Keratinocyte (primary cell): ENCODE results near the gene GALNT6. TPM values are rescaled to one million over a fixed set of nuclear protein-coding genes. Genes with fewer than 3 reads are reported as not detected.

ENCODE experiments used
- DNase-seq: peaks from one replicate; pipeline ENCODE4 v3.0.0-alpha.2; 2011; ENCODE audit warnings: low read depth, missing footprints, low spot score
- FAIRE-seq: peaks from 2 replicates; lab custom pipeline; 2011; peaks lifted over from hg19 to GRCh38; lab: Jason Lieb, UNC
- H2AFZ ChIP-seq: 2 replicates; pipeline ENCODE4 v1.6.0; 2012; ENCODE audit warnings: low read length, control low read depth, inconsistent platforms; ENCODE audit not compliant: control insufficient read depth
- H3K27ac ChIP-seq: 2 replicates; pipeline ENCODE4 v1.5.1; 2011; ENCODE audit warnings: low read length; ENCODE audit not compliant: control insufficient read depth, insufficient read depth
- H3K27me3 ChIP-seq: 3 replicates; pipeline ENCODE4 v1.6.0; 2011; ENCODE audit warnings: low read length; ENCODE audit not compliant: control insufficient read depth, insufficient read depth; ENCODE audit errors: extremely low read depth
- H3K36me3 ChIP-seq, 2 experiments: 2 replicates in 1 of 2; 3 replicates in 1 of 2; pipeline ENCODE4 v1.5.1; 2011; ENCODE audit warnings: low read length in 2 of 2, mild to moderate bottlenecking in 1 of 2; ENCODE audit not compliant: control insufficient read depth in 2 of 2, insufficient read depth in 2 of 2; ENCODE audit errors: extremely low read depth in 1 of 2
- H3K4me1 ChIP-seq: 3 replicates; pipeline ENCODE4 v1.5.1; 2011; ENCODE audit warnings: low read length; ENCODE audit not compliant: control insufficient read depth, insufficient read depth; ENCODE audit errors: extremely low read depth
- H3K4me2 ChIP-seq: 3 replicates; pipeline ENCODE4 v1.6.0; 2011; ENCODE audit warnings: low read depth, low read length; ENCODE audit not compliant: control insufficient read depth, insufficient read depth; ENCODE audit errors: extremely low read depth
- H3K4me3 ChIP-seq, 3 experiments: fragments of 200-600 bp in 1 of 3; sonication (generic) in 1 of 3; 2 replicates in 2 of 3; 3 replicates in 1 of 3; pipeline ENCODE4 v1.5.1; 2011 to 2016; ENCODE audit warnings: low read length in 3 of 3, mild to moderate bottlenecking in 3 of 3, control low read depth in 2 of 3, inconsistent platforms in 1 of 3, low read depth in 1 of 3, mixed read lengths in 1 of 3, mixed run types in 1 of 3, moderate library complexity in 1 of 3; ENCODE audit not compliant: control insufficient read depth in 2 of 3, insufficient read depth in 2 of 3; ENCODE audit errors: extremely low read depth in 1 of 3
- H3K79me2 ChIP-seq: 2 replicates; pipeline ENCODE4 v1.6.0; 2012; ENCODE audit warnings: low read length; ENCODE audit not compliant: control insufficient read depth, insufficient read depth
- H3K9ac ChIP-seq: 3 replicates; pipeline ENCODE4 v1.6.0; 2011; ENCODE audit warnings: low read length; ENCODE audit not compliant: control insufficient read depth, insufficient read depth; ENCODE audit errors: extremely low read depth
- H3K9me1 ChIP-seq: 3 replicates; pipeline ENCODE4 v1.6.0; 2011; ENCODE audit warnings: low read length; ENCODE audit not compliant: control insufficient read depth, insufficient read depth; ENCODE audit errors: extremely low read depth
- H3K9me3 ChIP-seq: 2 replicates; pipeline ENCODE4 v1.5.1; 2012; ENCODE audit warnings: low read depth, low read length; ENCODE audit not compliant: control insufficient read depth
- H4K20me1 ChIP-seq: 3 replicates; pipeline ENCODE4 v1.6.0; 2011; ENCODE audit warnings: low read length; ENCODE audit not compliant: control insufficient read depth, insufficient read depth; ENCODE audit errors: extremely low read depth
- CTCF ChIP-seq, 3 experiments: IDR thresholded peaks in 1 of 3; conservative IDR thresholded peaks in 1 of 3; optimal IDR thresholded peaks in 1 of 3; 2 replicates in 2 of 3; 3 replicates in 1 of 3; pipeline versions ENCODE3 to v1.5.1; 2011; ENCODE audit warnings: low read length in 3 of 3, mild to moderate bottlenecking in 3 of 3, moderate library complexity in 2 of 3, control low read depth in 1 of 3, inconsistent platforms in 1 of 3; ENCODE audit not compliant: insufficient read depth in 2 of 3; ENCODE audit errors: extremely low read depth in 1 of 3
- EZH2 ChIP-seq: IDR thresholded peaks from one replicate; pipeline ENCODE4 v1.6.1; 2012; ENCODE audit warnings: inconsistent platforms, mild to moderate bottlenecking, low read length, moderate library complexity
- dilution Hi-C: fragments of 300-500 bp; cut with MboI; formaldehyde crosslinking; loops from one replicate; pipeline ENCODE4 v1.7.0; 2020; ENCODE audit warnings: low sequenced_read_pairs; ENCODE audit not compliant: extremely low pct_ligation_motif_present
- polyA plus RNA-seq, 5 experiments: library from polyadenylated mRNA; depleted of rRNA in 3 of 5; stranded (reverse) in 3 of 5; stranded (forward) in 1 of 5; unstranded in 1 of 5; fragments of >200 nt; gene quantifications; 1 replicate in 1 of 5; 2 replicates in 3 of 5; 3 replicates in 1 of 5; pipeline versions ENCODE4 v1.2.1 to v1.2.3, GENCODE V29; 2011 to 2012; ENCODE audit warnings: missing spikeins in 2 of 5, low read depth in 1 of 5, low replicate concordance in 1 of 5

The GALNT6 gene
- polyA plus RNA-seq, 1 donor (not counting 4 experiments of a cell fraction or from before 2014, with no cell fraction given): 42.7 TPM

- dilution Hi-C loops: no loop called here
Observed at GRCh38 chr12:51377099-51377984, 13.9 kb downstream of the GALNT6 start.

GRCh38 chr12:51374856-51375255 lies 16.4 kb downstream of the GALNT6 start:
- DNase-seq: no peak
- Histone ChIP-seq H3K9me1 (no peaks in the 10 kb centered on the region), H3K36me3 (peaks cover 26 to 45% of the 10 kb centered on the region in 2 experiments), H4K20me1 (peaks cover 2% of the 10 kb centered on the region), H3K27ac (no peak overlapping the region), H3K9me3 (no peaks in the 10 kb centered on the region), H3K9ac (no peak overlapping the region), H2AFZ (no peak overlapping the region), H3K79me2 (peaks cover 4% of the 10 kb centered on the region), H3K4me2 (no peak overlapping the region), H3K4me1 (peaks cover 20% of the 10 kb centered on the region), H3K27me3 (no peaks in the 10 kb centered on the region), H3K4me3 (no peak overlapping the region)
- TF ChIP-seq EZH2: no peak
- TF ChIP-seq CTCF (optimal IDR thresholded peaks at IDR 0.05 in 1 of 3, IDR thresholded peaks at IDR 0.05 in 1 of 3, conservative IDR thresholded peaks at IDR 0.05 in 1 of 3; ENCODE audit: extremely low read depth in 1 of 3, insufficient read depth in 2 of 3, low read length in 3 of 3): no peak
- no peak for FAIRE-seq
- dilution Hi-C loops: no loop called here

More at GRCh38 chr12:51377099-51377984, 13.9 kb downstream of the GALNT6 start:
- H3K9ac ChIP-seq: no peak overlapping the region
- TF ChIP-seq CTCF (optimal IDR thresholded peaks at IDR 0.05 in 1 of 3, IDR thresholded peaks at IDR 0.05 in 1 of 3, conservative IDR thresholded peaks at IDR 0.05 in 1 of 3; ENCODE audit: extremely low read depth in 1 of 3, insufficient read depth in 2 of 3, low read length in 3 of 3) (no peak), EZH2 (no peak)
- no peak for DNase-seq
- H3K4me1 ChIP-seq: peaks cover 9% of the 10 kb centered on the region
- peaks cover 3% of the 10 kb centered on the region for H3K79me2 ChIP-seq
- no peak overlapping the region for H2AFZ ChIP-seq
- H3K36me3 ChIP-seq: peaks cover 29 to 45% of the 10 kb centered on the region in 2 experiments
- H3K9me1 ChIP-seq: no peaks in the 10 kb centered on the region
- H4K20me1 ChIP-seq: peaks cover 2% of the 10 kb centered on the region
- H3K27ac ChIP-seq: no peak overlapping the region
- no peak for FAIRE-seq
- H3K4me2 ChIP-seq: no peak overlapping the region
- H3K9me3 ChIP-seq: no peaks in the 10 kb centered on the region
- no peaks in the 10 kb centered on the region for H3K27me3 ChIP-seq
- H3K4me3 ChIP-seq: no peak overlapping the region
